ENCODE results near the gene CLTCL1.

GRCh38 chr22:19207884-19208283 lies 83.6 kb downstream of the CLTCL1 start:
- TF ChIP-seq EZH2phosphoT487 (IDR thresholded peaks at IDR 0.05; ENCODE audit: insufficient read depth, low read depth) (no peak), EZH2 (IDR thresholded peaks at IDR 0.05; ENCODE audit: insufficient read depth, poor library complexity, severe bottlenecking) (no peak)
